Stimulated activated naive CD4-positive, alpha-beta T cell treated with Interleukin-2 at 50 U/mL for 16 hours (primary cell): ENCODE measurements around the gene MGAT4D.
"Not testable (repeated sequence)": the region's sequence is repeated elsewhere in the genome, so short reads cannot be mapped to it uniquely, and the experiment has no call there.

Source experiments
- DNase-seq: peaks from one replicate; lab custom pipeline; 2025; lab: John Stamatoyannopoulos, UW

The MGAT4D gene

GRCh38 chr4:140439644-140440142, 58.4 kb downstream of the MGAT4D start:
- DNase-seq = no peak

DNA sequence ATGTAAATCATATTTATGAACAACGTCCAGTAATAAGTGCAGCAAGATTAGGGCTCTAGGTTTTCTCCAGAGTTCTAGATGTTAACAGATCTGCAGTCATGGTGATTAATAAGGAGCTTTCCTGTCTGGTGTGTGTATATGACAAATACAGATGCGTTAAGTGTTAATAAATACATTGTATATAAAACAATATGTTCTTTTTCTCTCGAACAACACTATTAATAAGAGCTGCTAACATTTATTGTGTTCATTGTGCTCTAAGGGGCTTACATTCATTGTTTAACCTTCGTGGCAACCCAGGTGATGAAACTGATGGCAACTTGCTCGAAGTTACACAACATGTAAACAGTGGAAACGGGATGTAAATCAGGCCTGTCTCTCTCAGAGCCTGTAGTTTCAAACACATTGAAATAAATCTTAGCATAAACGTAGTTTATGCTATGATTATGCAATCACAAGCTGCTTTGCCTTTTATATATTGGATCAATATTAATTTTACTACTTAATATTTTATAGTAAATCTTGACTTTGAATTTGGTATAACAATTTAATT, 70.1 kb downstream of the MGAT4D start:
- no peak for DNase-seq

DNA sequence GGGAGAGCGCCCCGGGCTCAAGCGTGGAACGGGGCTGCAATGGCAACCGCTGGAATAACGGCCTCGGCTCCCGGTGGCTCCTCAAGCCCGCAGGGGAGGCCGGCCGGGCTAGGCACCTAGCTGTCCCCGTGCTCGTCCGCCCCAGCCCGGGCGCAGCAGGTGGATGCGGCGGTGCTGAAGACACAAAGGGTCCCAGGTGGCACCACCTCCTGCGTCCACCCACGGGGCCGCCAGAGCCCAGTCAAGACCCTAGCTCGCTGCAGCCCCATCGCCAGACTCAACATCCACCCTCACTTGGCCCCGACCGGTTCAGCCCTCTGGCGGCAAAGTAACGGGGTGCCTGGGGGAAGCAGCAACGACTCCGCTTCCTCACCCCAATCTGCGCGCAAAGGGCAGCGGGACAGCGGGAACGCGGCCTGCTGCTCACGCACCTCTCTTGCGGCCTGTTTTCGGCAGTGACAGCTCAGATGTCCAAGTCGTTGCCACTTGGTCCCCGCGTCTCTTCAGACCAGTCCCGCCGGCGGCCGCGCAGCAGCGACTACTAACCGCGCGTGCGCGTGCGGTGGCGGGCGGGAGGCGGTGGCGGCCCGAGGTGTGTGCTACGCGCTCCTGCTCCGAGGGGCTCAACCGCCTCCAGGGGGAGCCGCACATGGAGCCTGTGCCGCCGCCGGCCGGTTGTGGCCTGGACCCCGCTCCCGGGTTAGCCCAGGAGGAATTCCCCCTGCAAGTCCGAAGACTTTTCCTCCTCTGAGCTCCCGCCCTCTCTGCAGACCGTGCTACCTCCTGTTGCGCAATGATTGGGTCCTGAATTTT, 70.8 kb downstream of the MGAT4D start, which contains the start of gene CLGN:
Gene CLGN (minus strand): TSS at position 543 of the 813 bp plus-strand sequence. CDS start 14,570 bp downstream, outside the sequence.
- peak; percentile 11 for DNase-seq

DNA sequence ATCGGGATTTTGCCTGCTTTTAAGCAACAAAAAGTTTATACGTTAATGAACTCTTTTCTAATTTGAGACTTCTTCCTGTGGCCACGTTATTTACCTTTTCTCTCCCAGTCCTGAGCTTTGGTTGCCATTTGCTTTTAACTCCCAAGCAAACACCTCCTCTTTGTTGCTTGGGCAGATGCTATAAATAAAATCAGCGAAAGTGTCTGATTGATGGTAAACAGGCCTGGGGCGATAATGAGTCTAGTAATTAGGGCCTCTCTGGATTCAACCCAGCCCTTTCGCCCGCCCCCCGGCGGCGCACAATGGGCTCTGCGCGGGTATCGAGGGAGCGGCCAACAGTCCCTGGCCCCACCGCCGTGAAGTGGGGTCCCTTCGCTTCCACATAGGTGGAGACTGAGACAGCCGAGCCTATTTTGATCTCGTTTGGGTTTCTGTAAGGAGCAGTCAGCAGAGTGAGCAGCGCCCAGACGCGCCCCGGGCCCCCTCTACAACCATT, 71.4 kb downstream of the MGAT4D start:
- DNase-seq = no peak

DNA sequence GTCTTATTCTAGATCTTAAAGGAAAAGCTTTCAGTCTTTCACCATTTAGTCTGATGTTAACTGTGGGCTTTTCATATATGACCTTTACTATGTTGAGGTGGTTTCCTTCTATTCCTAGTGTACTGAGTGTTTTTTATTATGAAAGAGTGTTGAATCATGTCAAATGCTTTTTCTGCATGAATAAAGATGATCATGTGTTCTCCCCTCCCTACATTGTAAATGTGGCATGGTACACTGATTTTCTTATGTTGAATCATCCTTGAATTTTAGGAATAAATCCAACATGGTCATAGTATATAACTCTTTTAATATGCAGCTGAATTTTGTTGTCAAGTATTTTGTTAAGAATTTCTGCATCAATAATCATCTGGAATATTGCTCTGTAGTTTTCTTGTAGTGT, 75.0 kb downstream of the MGAT4D start:
- no peak for DNase-seq

DNA sequence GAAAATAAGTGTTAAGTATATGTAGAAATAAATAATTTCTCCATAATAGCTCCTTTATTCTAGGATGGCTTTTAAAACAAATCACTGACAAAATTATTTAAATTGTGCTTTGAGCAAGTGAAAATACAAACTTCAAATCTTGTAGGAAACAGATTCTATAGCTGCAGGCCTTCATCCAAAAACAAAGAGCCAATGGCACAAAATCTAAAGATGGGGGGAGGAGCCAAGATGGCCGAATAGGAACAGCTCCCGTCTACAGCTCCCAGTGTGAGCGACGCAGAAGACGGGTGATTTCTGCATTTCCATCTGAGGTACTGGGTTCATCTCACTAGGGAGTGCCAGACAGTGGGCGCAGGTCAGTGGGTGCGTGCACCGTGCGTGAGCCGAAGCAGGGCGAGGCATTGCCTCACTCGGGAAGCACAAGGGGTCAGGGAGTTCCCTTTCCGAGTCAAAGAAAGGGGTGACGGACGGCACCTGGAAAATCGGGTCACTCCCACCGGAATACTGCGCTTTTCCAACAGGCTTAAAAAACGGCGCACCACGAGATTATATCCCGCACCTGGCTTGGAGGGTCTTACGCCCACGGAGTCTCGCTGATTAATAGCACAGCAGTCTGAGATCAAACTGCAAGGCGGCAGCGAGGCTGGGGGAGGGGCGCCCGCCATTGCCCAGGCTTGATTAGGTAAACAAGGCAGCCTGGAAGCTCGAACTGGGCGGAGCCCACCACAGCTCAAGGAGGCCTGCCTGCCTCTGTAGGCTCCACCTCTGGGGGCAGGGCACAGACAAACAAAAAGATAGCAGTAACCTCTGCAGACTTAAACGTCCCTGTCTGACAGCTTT, 84.7 kb downstream of the MGAT4D start:
- not testable (repeated sequence) for DNase-seq

GRCh38 chr4:140408974-140409373, 89.1 kb downstream of the MGAT4D start:
- DNase-seq = no peak

DNA sequence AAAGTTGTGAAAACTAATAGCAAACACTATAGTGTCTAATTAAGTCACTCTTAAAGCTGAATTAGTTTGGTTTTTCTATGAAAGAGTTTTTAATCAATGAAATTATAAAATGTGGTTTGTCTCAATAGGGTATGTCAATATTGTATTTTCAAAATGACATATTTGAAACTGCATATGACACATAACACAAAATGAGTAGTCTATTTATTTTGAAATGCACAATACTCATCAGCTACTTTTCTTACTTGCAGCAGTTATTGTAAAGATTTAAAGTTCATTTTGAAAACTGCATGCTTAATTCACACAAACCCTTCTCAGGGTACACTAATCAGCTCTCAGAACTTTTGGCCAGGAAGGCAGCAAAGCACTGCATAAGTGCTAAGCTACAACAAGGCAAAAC, 91.8 kb downstream of the MGAT4D start:
- DNase-seq = no peak

DNA sequence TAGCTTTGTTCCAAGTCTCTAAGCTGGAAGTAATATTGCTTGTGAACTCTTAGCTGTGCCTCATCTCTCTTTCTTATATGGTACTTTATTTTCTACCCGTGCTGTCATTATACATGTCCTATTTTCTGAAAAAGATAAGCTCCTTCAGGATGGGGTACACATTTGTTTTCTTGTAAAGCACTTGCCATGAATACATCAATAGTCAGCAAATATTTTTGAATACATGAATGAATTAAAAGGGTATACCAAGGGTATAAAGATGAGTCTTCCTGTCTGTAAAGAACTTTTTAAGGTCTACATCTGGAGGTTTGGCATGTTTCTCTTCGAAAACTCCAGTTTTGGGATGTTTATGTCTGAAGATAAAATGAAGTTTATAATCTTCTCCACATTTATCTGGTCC, 98.0 kb downstream of the MGAT4D start:
- DNase-seq = no peak

DNA sequence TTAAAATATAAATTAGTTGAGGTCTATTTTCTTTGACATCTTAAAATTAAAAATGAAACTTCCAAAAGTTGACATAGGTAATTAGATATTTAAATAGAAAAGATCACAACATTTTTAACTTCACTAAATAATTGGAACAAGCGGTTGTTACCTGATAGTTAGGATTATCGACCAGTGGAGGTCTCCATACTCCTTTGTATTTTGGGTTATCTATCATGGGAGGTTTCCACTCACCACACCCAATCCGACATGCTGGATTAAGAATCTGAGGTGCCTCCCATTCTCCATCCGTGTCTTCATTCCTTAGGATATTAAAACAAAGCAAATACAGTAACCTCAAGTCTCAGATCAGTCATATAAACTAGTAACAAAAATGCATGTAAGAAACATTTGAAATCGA, 102.4 kb downstream of the MGAT4D start:
- DNase-seq = no peak
